Spleen (tissue), 7 donors: ENCODE measurements around the gene CHCHD1.

ENCODE experiments used
- CTCF ChIP-seq, 11 experiments: fragments of 200-600 bp in 7 of 11; fragments of 450-650 bp in 4 of 11; sonication (generic) in 4 of 11; IDR thresholded peaks in 8 of 11; conservative IDR thresholded peaks in 3 of 11; 1 replicate in 7 of 11; 2 replicates in 4 of 11; pipeline versions ENCODE4 v1.4.0 to v1.8.0; 2016 to 2021; ENCODE audit warnings: antibody characterized with exemption in 11 of 11, inconsistent platforms in 4 of 11, mild to moderate bottlenecking in 1 of 11
- POLR2A ChIP-seq, 3 donors: fragments of 450-650 bp; IDR thresholded peaks; one replicate each; pipeline ENCODE4 v1.5.1; 2017; ENCODE audit warnings: antibody characterized with exemption in 3 of 3, mild to moderate bottlenecking in 1 of 3
- POLR2AphosphoS5 ChIP-seq, 3 donors: sonication (generic); formaldehyde crosslinking; IDR thresholded peaks; one replicate each; pipeline ENCODE4 v1.5.1; 2017; ENCODE audit warnings: antibody characterized with exemption in 3 of 3
- donor health status: DM: no; HTN: no; CAD: no; lungs with moderate emphysema.
- donor health status: DM: no; HTN: no; CAD: no.
- donor health status: DM: no; HTN: no; CAD: no.

GRCh38 chr10:73793456-73793855 is 11.6 kb downstream of the CHCHD1 start:
- TF ChIP-seq POLR2A (IDR thresholded peaks at IDR 0.05) (no peak), CTCF (IDR thresholded peaks at IDR 0.05 in 8 of 11, conservative IDR thresholded peaks at IDR 0.05 in 3 of 11) (no peak), POLR2AphosphoS5 (IDR thresholded peaks at IDR 0.05) (no peak)
